Heart right ventricle (tissue), 16 donors: Measurements from ENCODE around the gene DENND2A. TPM values are rescaled to one million over a fixed set of nuclear protein-coding genes. Genes with fewer than 3 reads are reported as not detected.

Experiments
- ATAC-seq, 8 donors: fragments of 200-7000 bp; cut with Tn5 transposase; one replicate each; pipeline ENCODE4 v1.9.1; 2020; ENCODE audit warnings: mild to moderate bottlenecking in 8 of 8, moderate library complexity in 8 of 8, moderate number of reproducible peaks in 1 of 8
- DNase-seq, 2 donors: peaks; one replicate each; pipeline ENCODE4 v3.0.0-alpha.2; 2020
- H3K27ac ChIP-seq, 10 donors: fragments of 200-600 bp; sonication (generic) in 2 of 10; one replicate each; pipeline versions ENCODE4 v1.5.0 to v1.8.0; 2020 to 2022; ENCODE audit warnings: mild to moderate bottlenecking in 3 of 10
- H3K27me3 ChIP-seq, 7 donors: fragments of 200-600 bp; one replicate each; pipeline ENCODE4 v1.8.0; 2021 to 2022; ENCODE audit warnings: mild to moderate bottlenecking in 2 of 7
- H3K36me3 ChIP-seq, 9 donors: fragments of 200-600 bp; sonication (generic) in 1 of 9; one replicate each; pipeline versions ENCODE4 v1.5.0 to v1.8.0; 2020 to 2022; ENCODE audit warnings: mild to moderate bottlenecking in 2 of 9
- H3K4me1 ChIP-seq, 9 donors: fragments of 200-600 bp; sonication (generic) in 1 of 9; one replicate each; pipeline versions ENCODE4 v1.5.0 to v1.8.0; 2020 to 2022; ENCODE audit warnings: mild to moderate bottlenecking in 4 of 9
- H3K4me3 ChIP-seq, 10 donors: fragments of 200-600 bp; sonication (generic) in 2 of 10; one replicate each; pipeline versions ENCODE4 v1.5.0 to v1.8.0; 2020 to 2022; ENCODE audit warnings: mild to moderate bottlenecking in 7 of 10, moderate library complexity in 2 of 10
- H3K9me3 ChIP-seq, 11 donors: fragments of 200-600 bp in 10 of 11; sonication (generic) in 2 of 11; one replicate each; pipeline versions ENCODE4 v1.5.0 to v1.8.0; 2013 to 2022; ENCODE audit warnings: mild to moderate bottlenecking in 2 of 11, control low read depth in 1 of 11, moderate library complexity in 1 of 11
- CTCF ChIP-seq, 9 donors: fragments of 200-600 bp; sonication (generic) in 2 of 9; IDR thresholded peaks; one replicate each; pipeline versions ENCODE4 v1.5.0 to v1.8.0; 2021 to 2022; ENCODE audit warnings: antibody characterized with exemption in 9 of 9, mild to moderate bottlenecking in 5 of 9, moderate library complexity in 1 of 9
- WGBS, 2 donors: extraction: QIAGEN DNeasy Blood & Tissue Kit; methylation state at CpG; one replicate each; pipeline ENCODE4 v1.1.7; 2013; ENCODE audit warnings: inconsistent platforms in 1 of 2; 5-methylcytosine and 5-hydroxymethylcytosine counted together
- intact Hi-C, 10 donors: fragments of 100-400 bp; cut with DNase I; formaldehyde crosslinking; loops; one replicate each; pipeline versions ENCODE4 v1.11.1 to v1.14.2; 2022
- polyA plus RNA-seq, 2 donors: library from polyadenylated mRNA; stranded (reverse); fragments of 200-250 nt; gene quantifications; one replicate each; pipeline ENCODE4 v1.2.3, GENCODE V29; 2013
- total RNA-seq, 10 donors: library from RNA; stranded (reverse); fragmentation: NEBNext Ultra II Directional in 3 of 10; extraction: Animal tissue kit (Norgen Biotek cat#: 25700) in 3 of 10; gene quantifications; one replicate each; pipeline versions ENCODE4 v1.2.1 to v1.2.4, GENCODE V29; 2021 to 2023
- donor health status: Arrhythmogenic right ventricular cardiomyopathy.
- donor health status: ischemic (EF 13 %, LVEDD 7.1; RV severe dilation, severe dysfunction).
- donor health status: healthy with polysubstance abuse.
- donor health status: DM: no; HTN: yes; CAD: no.
- donor health status: DM: no; HTN: no; CAD: no.
- donor health status: ischemic (EF 25% LVEDD 6.9; RV normal size, moderate dysfunction).
- donor health status: ischemic (EF 25% LVEDD 5.7; RV mildly dilated, moderate dysfunction).
- donor health status: healthy.
- donor health status: DM: yes; HTN: yes; CAD: no.
- donor health status: Ischemic cardiomyopathy.
- donor health status: ischemic (EF 35%, LVEDD 5.7; RV mildly dilated, moderate dysfunction).
- donor health status: nonischemic (EF 11% LVEDD 7.7; RV severe dilation, severe dysfunction).
- donor health status: DM: yes; HTN: yes; CAD: no.
- donor health status: PGD.
- donor health status: ischemic (EF 29% LVEDD 5.4; RV normal size, mild dysfunction).
- donor health status: nonischemic (EF 23%, LVEDD 6.1; RV moderate dilation, normal function).

DENND2A gene
- total and polyA plus RNA-seq, 12 donors = 3.8 to 16.9 (median 9.8) TPM

DNA sequence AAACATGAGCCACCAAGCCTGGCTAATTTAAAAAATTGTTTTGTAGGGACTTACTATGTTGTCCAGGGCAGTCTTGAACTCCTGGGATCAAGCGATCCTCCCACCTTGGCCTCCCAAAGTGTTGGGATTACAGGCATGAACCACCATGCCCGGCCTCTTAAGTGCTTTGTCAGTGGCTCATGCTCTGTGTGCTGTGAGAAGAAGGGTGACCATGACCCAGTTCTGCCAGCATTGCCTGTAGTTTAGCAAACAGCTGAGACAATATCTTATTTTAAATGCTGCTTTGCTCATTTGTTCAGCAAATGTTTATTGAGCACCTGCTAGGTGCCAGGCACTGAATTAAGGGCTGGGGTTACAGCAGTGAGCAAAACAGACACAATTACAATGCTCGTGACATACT, 41.2 kb upstream of the DENND2A start:
- DNase-seq = no peak
- no peak overlapping the region for H3K27ac ChIP-seq
- H3K4me3 ChIP-seq = no peak overlapping the region
- H3K9me3 ChIP-seq = no peaks in the 10 kb centered on the region
- intact Hi-C loops = no loop called here
- TF ChIP-seq CTCF (IDR thresholded peaks at IDR 0.05) = no peak
- WGBS, 2 donors = 94 to 95% methylated on average over 3 of the region's 3 CpGs
- ATAC-seq = no peak
- H3K36me3 ChIP-seq = peaks cover 0 to 83% (median 5%) of the 10 kb centered on the region in 9 donors
- H3K27me3 ChIP-seq = no peaks in the 10 kb centered on the region
- H3K4me1 ChIP-seq = no peaks in the 10 kb centered on the region

DNA sequence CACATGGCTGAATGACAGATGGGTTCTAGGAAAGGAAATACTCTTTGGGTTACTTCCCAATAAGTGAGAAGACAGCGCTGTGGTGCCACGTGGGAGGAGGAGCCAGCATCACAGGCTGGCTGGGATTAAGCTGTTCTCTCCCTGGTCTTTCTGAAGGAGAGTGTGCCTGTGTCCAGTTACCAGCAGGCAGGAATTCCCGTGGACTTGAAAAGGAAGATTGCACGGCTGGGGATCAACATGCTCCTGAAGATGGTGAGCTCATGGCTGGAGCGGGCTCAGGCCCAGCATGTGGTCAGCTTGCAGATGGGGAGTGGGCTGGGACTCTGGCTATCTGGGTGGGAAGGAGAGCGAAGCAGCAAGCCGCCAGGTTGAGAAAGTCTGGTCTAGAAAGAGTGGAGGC, 40.3 kb upstream of the DENND2A start:
- H3K4me1 ChIP-seq = peaks cover 0 to 3% (median 0%) of the 10 kb centered on the region in 9 donors
- no peaks in the 10 kb centered on the region for H3K9me3 ChIP-seq
- no peak overlapping the region for H3K4me3 ChIP-seq
- H3K27ac ChIP-seq = no peak overlapping the region
- no peak for DNase-seq
- TF ChIP-seq CTCF (IDR thresholded peaks at IDR 0.05) = no peak
- ATAC-seq = no peak
- peaks cover 0 to 84% (median 3%) of the 10 kb centered on the region in 9 donors for H3K36me3 ChIP-seq
- H3K27me3 ChIP-seq = no peaks in the 10 kb centered on the region
- WGBS, 2 donors = 92% methylated on average over 7 of the region's 7 CpGs
- intact Hi-C loops = no loop called here

- 91 to 94% methylated on average over 9 of the region's 9 CpGs for WGBS, 2 donors
- TF ChIP-seq CTCF (IDR thresholded peaks at IDR 0.05) = no peak
- Histone ChIP-seq H3K4me3 (no peak overlapping the region), H3K36me3 (peaks cover 0 to 68% (median 3%) of the 10 kb centered on the region in 9 donors), H3K4me1 (peaks cover 0 to 20% (median 14%) of the 10 kb centered on the region in 9 donors), H3K9me3 (no peaks in the 10 kb centered on the region), H3K27me3 (no peaks in the 10 kb centered on the region), H3K27ac (no peak overlapping the region)
- ATAC-seq = no peak
- no peak for DNase-seq
- intact Hi-C loops = loop anchor here in 4 of 10 donors (10.0 kb wide), 1 partner anchor 336 kb away; the partner anchor contains the start of gene MRPS33 (in 4 of the 4)
Observed at GRCh38 chr7:140679186-140679585, 38.6 kb upstream of the DENND2A start.

DNA sequence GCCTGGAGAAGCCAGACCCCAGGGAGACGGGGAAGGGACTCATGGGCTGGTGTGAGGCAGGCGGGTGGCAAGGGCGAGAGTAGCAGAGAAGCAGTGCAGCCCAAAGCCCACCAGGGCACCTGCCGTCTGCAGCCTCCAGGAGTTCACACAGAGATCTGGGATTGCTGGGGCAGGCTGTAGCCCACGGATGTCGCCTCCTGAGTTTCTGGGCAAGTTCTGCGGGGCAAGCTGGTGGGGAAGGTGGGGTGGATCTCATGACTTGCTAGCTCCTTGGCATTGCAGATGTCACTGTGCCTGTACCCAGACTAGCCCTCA, 38.2 kb upstream of the DENND2A start:
- Histone ChIP-seq H3K4me3 (no peak overlapping the region), H3K27ac (no peak overlapping the region), H3K27me3 (no peaks in the 10 kb centered on the region), H3K4me1 (peaks cover 0 to 24% (median 18%) of the 10 kb centered on the region in 9 donors), H3K9me3 (no peaks in the 10 kb centered on the region), H3K36me3 (peaks cover 0 to 64% (median 3%) of the 10 kb centered on the region in 9 donors)
- WGBS, 2 donors = 95 to 99% methylated on average over 7 of the region's 7 CpGs
- no peak for DNase-seq
- intact Hi-C loops = loop anchor here in 4 of 10 donors (10.0 kb wide), 1 partner anchor 336 kb away; the partner anchor contains the start of gene MRPS33 (in 4 of the 4)
- ATAC-seq = no peak
- no peak for TF ChIP-seq CTCF (IDR thresholded peaks at IDR 0.05)
